IMR-90 (cell line): ENCODE data around the gene TMEM61. TPM values are rescaled to one million over a fixed set of nuclear protein-coding genes. Genes with fewer than 3 reads are reported as not detected.
"Not testable (repeated sequence)": the region's sequence is repeated elsewhere in the genome, so short reads cannot be mapped to it uniquely, and the experiment has no call there.

Experiments
- ATAC-seq: fragments of 200-7000 bp; cut with Tn5 transposase; 2 replicates; pipeline ENCODE4 v1.9.1; 2020; ENCODE audit warnings: low read depth, mild to moderate bottlenecking, moderate library complexity
- BruUV-seq: library from RNA; stranded (reverse); fragments of 400-500 nt; replicated peaks from 2 replicates; lab custom pipeline; 2021; lab: Mats Ljungman, UMichigan
- CTCF ChIA-PET: fragments of 300-600 bp; formaldehyde crosslinking; extraction: SDS; loops from one replicate; lab custom pipeline; 2021; ENCODE audit warnings: antibody characterized with exemption; lab: Yijun Ruan, JAX
- POLR2A ChIA-PET: fragments of 300-600 bp; sonication (Branson Sonifier 250); formaldehyde crosslinking; loops from one replicate; lab custom pipeline; 2022; ENCODE audit warnings: antibody characterized with exemption; ENCODE audit not compliant: unreplicated experiment; lab: Charles Lee
- DNase-seq: peaks from one replicate; pipeline ENCODE4 v3.0.0; 2013
- H2AFZ ChIP-seq: replicated peaks from 2 replicates; pipeline ENCODE3; 2013; ENCODE audit warnings: low read length, mild to moderate bottlenecking; ENCODE audit not compliant: poor library complexity
- H2AK5ac ChIP-seq: 2 replicates; pipeline ENCODE4 v1.6.1; 2013; ENCODE audit warnings: low read depth, low read length, inconsistent platforms
- H2AK9ac ChIP-seq: replicated peaks from 2 replicates; pipeline ENCODE3; 2013; ENCODE audit warnings: mild to moderate bottlenecking, low read depth, low read length, moderate library complexity; ENCODE audit not compliant: poor library complexity
- H2BK120ac ChIP-seq: 2 replicates; pipeline ENCODE4 v1.6.1; 2013; ENCODE audit warnings: low read depth, low read length, inconsistent platforms
- H2BK15ac ChIP-seq: 3 replicates; pipeline ENCODE4 v1.6.1; 2013; ENCODE audit warnings: low read depth, low read length, inconsistent platforms
- H2BK20ac ChIP-seq: 2 replicates; pipeline ENCODE4 v1.6.1; 2013; ENCODE audit warnings: low read depth, mild to moderate bottlenecking, inconsistent platforms, low read length, moderate library complexity
- H2BK5ac ChIP-seq: 2 replicates; pipeline ENCODE4 v1.6.1; 2013; ENCODE audit warnings: mild to moderate bottlenecking, low read depth, low read length, inconsistent platforms; ENCODE audit not compliant: poor library complexity, severe bottlenecking
- H3K14ac ChIP-seq: replicated peaks from 2 replicates; pipeline ENCODE4 v1.6.1; 2013; ENCODE audit warnings: low read depth, low read length, inconsistent platforms
- H3K18ac ChIP-seq: 2 replicates; pipeline ENCODE4 v1.6.1; 2013; ENCODE audit warnings: low read depth, low read length, control low read depth
- H3K23ac ChIP-seq: 2 replicates; pipeline ENCODE4 v1.6.1; 2013; ENCODE audit warnings: low read depth, low read length, inconsistent platforms
- H3K27ac ChIP-seq: 2 replicates; pipeline ENCODE4 v1.5.1; 2013; ENCODE audit warnings: mild to moderate bottlenecking, control low read depth, low read length; ENCODE audit not compliant: insufficient read depth
- H3K27me3 ChIP-seq: 2 replicates; pipeline ENCODE4 v1.6.1; 2013; ENCODE audit warnings: low read length; ENCODE audit not compliant: control insufficient read depth, insufficient read depth
- H3K36me3 ChIP-seq: 2 replicates; pipeline ENCODE4 v1.6.1; 2013; ENCODE audit warnings: low read length, mixed read lengths; ENCODE audit not compliant: control insufficient read depth, insufficient read depth
- H3K4ac ChIP-seq: 2 replicates; pipeline ENCODE4 v1.6.1; 2013; ENCODE audit warnings: low read depth, low read length, inconsistent platforms
- H3K4me1 ChIP-seq: 2 replicates; pipeline ENCODE4 v1.6.1; 2013; ENCODE audit warnings: low read length, mixed read lengths; ENCODE audit not compliant: control insufficient read depth, insufficient read depth
- H3K4me2 ChIP-seq: 2 replicates; pipeline ENCODE4 v1.6.1; 2013; ENCODE audit warnings: low read depth, mild to moderate bottlenecking, control low read depth, low read length, moderate library complexity
- H3K4me3 ChIP-seq: 2 replicates; pipeline ENCODE4 v1.5.1; 2013; ENCODE audit warnings: low read depth, mild to moderate bottlenecking, control low read depth, low read length, moderate library complexity; ENCODE audit not compliant: insufficient read depth
- H3K56ac ChIP-seq: 2 replicates; pipeline ENCODE4 v1.6.1; 2013; ENCODE audit warnings: low read length, inconsistent platforms; ENCODE audit not compliant: insufficient read depth; ENCODE audit errors: extremely low read depth
- H3K79me1 ChIP-seq, 2 experiments: 2 replicates each; pipeline ENCODE4 v1.6.1; 2013; ENCODE audit warnings: low read length in 2 of 2, inconsistent platforms in 1 of 2, low read depth in 1 of 2
- H3K9ac ChIP-seq: 2 replicates; pipeline ENCODE4 v1.6.1; 2013; ENCODE audit warnings: low read depth, low read length, control low read depth
- H3K9me1 ChIP-seq: 2 replicates; pipeline ENCODE4 v1.6.1; 2013; ENCODE audit warnings: low read length, inconsistent platforms; ENCODE audit not compliant: insufficient read depth
- H3K9me3 ChIP-seq: 2 replicates; pipeline ENCODE4 v1.6.1; 2013; ENCODE audit warnings: low read length; ENCODE audit not compliant: control insufficient read depth, insufficient read depth
- H4K20me1 ChIP-seq: 2 replicates; pipeline ENCODE4 v1.6.1; 2013; ENCODE audit warnings: low read length, inconsistent platforms; ENCODE audit not compliant: insufficient read depth
- H4K5ac ChIP-seq: 2 replicates; pipeline ENCODE4 v1.6.1; 2013; ENCODE audit warnings: mild to moderate bottlenecking, low read depth, low read length, control low read depth
- H4K8ac ChIP-seq, 2 experiments: 2 replicates each; pipeline ENCODE4 v1.6.1; 2013; ENCODE audit warnings: low read depth in 2 of 2, low read length in 2 of 2, control low read depth in 1 of 2, inconsistent platforms in 1 of 2
- H4K91ac ChIP-seq: 2 replicates; pipeline ENCODE4 v1.6.1; 2013; ENCODE audit warnings: low read depth, low read length, inconsistent platforms; ENCODE audit not compliant: insufficient read depth
- CEBPB ChIP-seq: IDR thresholded peaks from 2 replicates; pipeline ENCODE4 v1.6.1; 2012; ENCODE audit warnings: low read depth, low read length, improper control_type of control experiment
- MAFK ChIP-seq: IDR thresholded peaks from 2 replicates; pipeline ENCODE4 v1.6.1; 2012; ENCODE audit warnings: low read depth, low read length, improper control_type of control experiment
- RFX5 ChIP-seq: IDR thresholded peaks from 2 replicates; pipeline ENCODE4 v1.8.0; 2012; ENCODE audit warnings: low read depth, mild to moderate bottlenecking, low read length, moderate library complexity
- WGBS, 2 experiments: methylation state at CpG; one replicate each; pipeline versions ENCODE4 v1.1.5 to v1.1.7; 2013; ENCODE audit warnings: missing lambda C conversion rate in 2 of 2; ENCODE audit not compliant: insufficient read length in 1 of 2; ENCODE audit errors: extremely low coverage in 2 of 2; 5-methylcytosine and 5-hydroxymethylcytosine counted together
- dilution Hi-C: fragments of 300-500 bp; cut with HindIII; formaldehyde crosslinking; loops from one replicate; pipeline ENCODE4 v1.14.3; 2018; ENCODE audit warnings: low sequenced_read_pairs; ENCODE audit not compliant: unreplicated experiment
- in situ Hi-C: fragments of 300-500 bp; cut with MboI; formaldehyde crosslinking; loops from 3 replicates; pipeline ENCODE4 v1.14.3; 2019; ENCODE audit warnings: low sequenced_read_pairs, inconsistent platforms, mixed read lengths
- intact Hi-C: fragments of 100-400 bp; cut with micrococcal nuclease; formaldehyde crosslinking; loops from 2 replicates; pipeline ENCODE4 v1.10.0; 2022
- polyA plus RNA-seq, 3 experiments: library from polyadenylated mRNA; depleted of rRNA; stranded (reverse); fragments of >200 nt; gene quantifications; 2 replicates each; pipeline ENCODE4 v1.2.3, GENCODE V29; 2012; ENCODE audit warnings: low replicate concordance in 1 of 3
- total RNA-seq: library from RNA; depleted of rRNA; stranded (reverse); fragments of >200 nt; gene quantifications from 2 replicates; pipeline ENCODE4 v1.2.3, GENCODE V29; 2012
- TF ChIP-seq, protein P1 (sequence below): fragments of 150-350 bp; IDR thresholded peaks from 2 replicates; pipeline ENCODE4 v1.6.1; 2016; ENCODE audit warnings: low read depth, mild to moderate bottlenecking, low read length, moderate library complexity, borderline replicate concordance
- TF ChIP-seq, protein P2 (sequence below): conservative IDR thresholded peaks from 2 replicates; pipeline ENCODE4 v1.5.1; 2012; ENCODE audit warnings: mild to moderate bottlenecking, low read depth, low read length, improper control_type of control experiment

The TMEM61 gene
- total and polyA plus RNA-seq, 2 of the 4 experiments (the other 2 are of a cell fraction), result not detected

DNA sequence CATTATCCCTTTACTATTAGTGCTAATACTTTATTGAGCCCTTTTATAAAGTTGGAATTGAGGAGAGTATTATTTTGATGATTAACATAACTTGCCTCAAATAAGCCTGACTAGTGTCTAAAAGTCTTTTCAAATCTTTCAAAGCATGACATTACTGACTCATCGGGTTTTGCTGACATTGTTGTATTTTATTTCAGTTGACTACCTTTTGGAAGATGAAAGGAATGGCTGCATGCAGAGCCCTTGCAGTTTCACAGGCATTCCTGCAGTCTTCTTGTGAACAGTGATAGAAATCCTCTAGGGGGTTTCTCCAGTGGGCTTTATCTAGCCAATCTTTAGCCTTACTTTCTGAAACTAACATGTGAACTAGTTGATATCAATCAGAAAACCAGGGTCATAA is 43.0 kb upstream of the TMEM61 start:
- peak overlapping the region; percentile 12; the same call in 1 of the 2 replicates for H2BK20ac ChIP-seq
- no peak overlapping the region for H2AK5ac ChIP-seq
- no peaks in the 10 kb centered on the region for H3K27me3 ChIP-seq
- H3K36me3 ChIP-seq, result no peaks in the 10 kb centered on the region
- dilution Hi-C loops (no loop called here), intact Hi-C loops (no loop called here), in situ Hi-C loops (no loop called here)
- ChIA-PET POLR2A (no interaction called here), CTCF (no interaction called here)
- peak overlapping the region; percentile 86; the same call in 1 of the 2 replicates for H3K18ac ChIP-seq
- peak overlapping the region; percentile 51; the same call in 1 of the 2 replicates for H3K4me2 ChIP-seq
- H2BK120ac ChIP-seq, result peak overlapping the region; percentile 5
- H4K5ac ChIP-seq, result no peak overlapping the region; the same call in 1 of the 2 replicates
- DNase-seq, result peak; percentile 39
- H3K23ac ChIP-seq, result no peak overlapping the region
- H2AFZ ChIP-seq, result no peak overlapping the region
- no peak overlapping the region for H3K9ac ChIP-seq
- no peak overlapping the region for H3K56ac ChIP-seq
- no TSS peak for BruUV-seq
- H4K20me1 ChIP-seq, result no peaks in the 10 kb centered on the region
- no peak overlapping the region for H2AK9ac ChIP-seq
- H2BK5ac ChIP-seq, result no peak overlapping the region
- no peak for TF ChIP-seq RFX5
- no peak for TF ChIP-seq CEBPB
- TF ChIP-seq, protein P1, sequence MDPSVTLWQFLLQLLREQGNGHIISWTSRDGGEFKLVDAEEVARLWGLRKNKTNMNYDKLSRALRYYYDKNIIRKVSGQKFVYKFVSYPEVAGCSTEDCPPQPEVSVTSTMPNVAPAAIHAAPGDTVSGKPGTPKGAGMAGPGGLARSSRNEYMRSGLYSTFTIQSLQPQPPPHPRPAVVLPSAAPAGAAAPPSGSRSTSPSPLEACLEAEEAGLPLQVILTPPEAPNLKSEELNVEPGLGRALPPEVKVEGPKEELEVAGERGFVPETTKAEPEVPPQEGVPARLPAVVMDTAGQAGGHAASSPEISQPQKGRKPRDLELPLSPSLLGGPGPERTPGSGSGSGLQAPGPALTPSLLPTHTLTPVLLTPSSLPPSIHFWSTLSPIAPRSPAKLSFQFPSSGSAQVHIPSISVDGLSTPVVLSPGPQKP, result no peak
- TF ChIP-seq MAFK, result peak; percentile 91
- TF ChIP-seq, protein P2, sequence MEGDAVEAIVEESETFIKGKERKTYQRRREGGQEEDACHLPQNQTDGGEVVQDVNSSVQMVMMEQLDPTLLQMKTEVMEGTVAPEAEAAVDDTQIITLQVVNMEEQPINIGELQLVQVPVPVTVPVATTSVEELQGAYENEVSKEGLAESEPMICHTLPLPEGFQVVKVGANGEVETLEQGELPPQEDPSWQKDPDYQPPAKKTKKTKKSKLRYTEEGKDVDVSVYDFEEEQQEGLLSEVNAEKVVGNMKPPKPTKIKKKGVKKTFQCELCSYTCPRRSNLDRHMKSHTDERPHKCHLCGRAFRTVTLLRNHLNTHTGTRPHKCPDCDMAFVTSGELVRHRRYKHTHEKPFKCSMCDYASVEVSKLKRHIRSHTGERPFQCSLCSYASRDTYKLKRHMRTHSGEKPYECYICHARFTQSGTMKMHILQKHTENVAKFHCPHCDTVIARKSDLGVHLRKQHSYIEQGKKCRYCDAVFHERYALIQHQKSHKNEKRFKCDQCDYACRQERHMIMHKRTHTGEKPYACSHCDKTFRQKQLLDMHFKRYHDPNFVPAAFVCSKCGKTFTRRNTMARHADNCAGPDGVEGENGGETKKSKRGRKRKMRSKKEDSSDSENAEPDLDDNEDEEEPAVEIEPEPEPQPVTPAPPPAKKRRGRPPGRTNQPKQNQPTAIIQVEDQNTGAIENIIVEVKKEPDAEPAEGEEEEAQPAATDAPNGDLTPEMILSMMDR, result no peak
- H3K4ac ChIP-seq, result no peak overlapping the region
- no peaks in the 10 kb centered on the region for H3K9me3 ChIP-seq
- H3K9me1 ChIP-seq, result 0 out of 2 replicates have a peak, but pooled peaks cover 5% of the 10 kb centered on the region
- no peak overlapping the region; the same call in 2 of the 3 replicates for H2BK15ac ChIP-seq
- no peak overlapping the region for H3K27ac ChIP-seq
- H3K79me1 ChIP-seq, result no peaks in the 10 kb centered on the region
- no peak overlapping the region for H3K14ac ChIP-seq
- peak; percentile 12; the same call in 1 of the 2 replicates for ATAC-seq
- peaks cover 9% of the 10 kb centered on the region for H3K4me1 ChIP-seq
- no peak overlapping the region for H3K4me3 ChIP-seq
- WGBS, 2 experiments, result 20% methylated on average over 1 of the region's 1 CpG; no CpG with 5 or more reads in 1 of the 2 experiments
- no peak overlapping the region for H4K8ac ChIP-seq
- H4K91ac ChIP-seq, result no peak overlapping the region

DNA sequence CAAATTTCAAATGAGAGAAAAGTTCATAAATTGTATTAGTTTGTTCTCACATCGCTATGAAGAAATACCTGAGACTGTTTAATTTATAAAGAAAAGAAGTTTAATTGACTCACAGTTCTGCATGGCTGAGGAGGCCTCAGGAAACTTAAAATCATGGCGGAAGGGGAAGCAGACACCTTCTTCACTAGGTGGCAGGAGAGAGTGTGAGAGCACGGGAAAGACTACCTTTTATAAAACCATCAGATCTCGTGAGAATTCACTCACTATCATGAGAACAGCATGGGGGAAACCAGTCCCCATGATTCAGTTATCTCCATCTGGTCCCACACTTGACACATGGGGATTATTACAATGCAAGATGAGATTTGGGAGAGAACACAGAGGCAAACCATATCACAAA is 41.5 kb upstream of the TMEM61 start:
- dilution Hi-C loops, intact Hi-C loops: not testable (repeated sequence)

More for the DNA sequence above, 41.5 kb upstream of the TMEM61 start:
- H3K18ac ChIP-seq, H3K27ac ChIP-seq, H4K5ac ChIP-seq, H4K20me1 ChIP-seq, H3K4me2 ChIP-seq, BruUV-seq, H3K4me3 ChIP-seq, POLR2A ChIA-PET, H2AK5ac ChIP-seq, H3K9me3 ChIP-seq, DNase-seq, H2AFZ ChIP-seq, H3K36me3 ChIP-seq, ATAC-seq, H3K9me1 ChIP-seq, H2BK5ac ChIP-seq, in situ Hi-C loops, H3K23ac ChIP-seq, H3K27me3 ChIP-seq, H3K9ac ChIP-seq, H2AK9ac ChIP-seq, H4K91ac ChIP-seq, H3K14ac ChIP-seq, H3K4me1 ChIP-seq, H3K79me1 ChIP-seq, H3K4ac ChIP-seq, H3K56ac ChIP-seq, H4K8ac ChIP-seq: not testable (repeated sequence)
- WGBS, 2 experiments, result no CpG with 5 or more reads among the region's 4 CpGs
- Histone ChIP-seq H2BK120ac (peak overlapping the region; percentile 29; the same call in 1 of the 2 replicates), H2BK15ac (0 out of 3 replicates have a peak overlapping the region, but pooled peaks have one; percentile 22), H2BK20ac (0 out of 2 replicates have a peak overlapping the region, but pooled peaks have one; percentile 24)
- CTCF ChIA-PET, result interaction anchor here (1.2 kb wide), 1 partner anchor 12 kb away, joined by 4 read pairs; no protein-coding TSS in a partner anchor
